H9 (cell line): ENCODE results near the gene KIF18B. TPM values are rescaled to one million over a fixed set of nuclear protein-coding genes. Genes with fewer than 3 reads are reported as not detected.

ENCODE experiments used
- DNase-seq: peaks from one replicate; pipeline ENCODE4 v3.0.0-alpha.2; 2017
- H2AFZ ChIP-seq: one replicate; pipeline ENCODE4 v1.6.1; 2013; ENCODE audit warnings: mild to moderate bottlenecking, low read length, control low read depth, moderate library complexity
- H2AK5ac ChIP-seq: 2 replicates; pipeline ENCODE4 v1.6.1; 2013; ENCODE audit warnings: low read length, control low read depth, mixed read lengths; ENCODE audit not compliant: insufficient read length
- H2BK120ac ChIP-seq: one replicate; pipeline ENCODE4 v1.6.1; 2013; ENCODE audit warnings: low read depth, mild to moderate bottlenecking, low read length, control low read depth, inconsistent platforms; ENCODE audit not compliant: poor library complexity, severe bottlenecking
- H2BK12ac ChIP-seq: 2 replicates; pipeline ENCODE4 v1.6.1; 2013; ENCODE audit warnings: low read length, control low read depth, mixed read lengths, low read depth; ENCODE audit not compliant: insufficient read length
- H2BK15ac ChIP-seq: 2 replicates; pipeline ENCODE4 v1.6.1; 2013; ENCODE audit warnings: low read depth, low read length, control low read depth
- H2BK20ac ChIP-seq: one replicate; pipeline ENCODE4 v1.6.1; 2013; ENCODE audit warnings: low read depth, mild to moderate bottlenecking, low read length, control low read depth, inconsistent platforms; ENCODE audit not compliant: poor library complexity, severe bottlenecking
- H2BK5ac ChIP-seq: 2 replicates; pipeline ENCODE4 v1.6.1; 2013; ENCODE audit warnings: low read length, control low read depth, mixed read lengths; ENCODE audit not compliant: insufficient read length
- H3K14ac ChIP-seq: 2 replicates; pipeline ENCODE4 v1.6.1; 2013; ENCODE audit warnings: low read length, control low read depth; ENCODE audit not compliant: insufficient read depth
- H3K18ac ChIP-seq: 2 replicates; pipeline ENCODE4 v1.6.1; 2013; ENCODE audit warnings: low read depth, mild to moderate bottlenecking, mixed read lengths, low read length, control low read depth; ENCODE audit not compliant: insufficient read length
- H3K23ac ChIP-seq: 2 replicates; pipeline ENCODE4 v1.6.1; 2013; ENCODE audit warnings: low read length, control low read depth, mixed read lengths, low read depth; ENCODE audit not compliant: insufficient read length
- H3K23me2 ChIP-seq: 2 replicates; pipeline ENCODE4 v1.6.1; 2013; ENCODE audit warnings: low read depth, mild to moderate bottlenecking, mixed read lengths, low read length, control low read depth; ENCODE audit not compliant: insufficient read length, poor library complexity, severe bottlenecking
- H3K27ac ChIP-seq: 2 replicates; pipeline ENCODE4 v1.5.1; 2013; ENCODE audit warnings: low read length, control low read depth, mixed read lengths, low read depth; ENCODE audit not compliant: insufficient read length
- H3K27me3 ChIP-seq: 2 replicates; pipeline ENCODE4 v1.6.1; 2013; ENCODE audit warnings: low read length, control low read depth, inconsistent platforms; ENCODE audit not compliant: insufficient read depth
- H3K4ac ChIP-seq: 2 replicates; pipeline ENCODE4 v1.6.1; 2013; ENCODE audit warnings: low read depth, mild to moderate bottlenecking, control low read depth, inconsistent platforms, low read length, moderate library complexity
- H3K4me1 ChIP-seq: 2 replicates; pipeline ENCODE4 v1.6.1; 2013; ENCODE audit warnings: low read length, control low read depth, inconsistent platforms; ENCODE audit not compliant: insufficient read depth
- H3K4me2 ChIP-seq: 2 replicates; pipeline ENCODE4 v1.6.1; 2013; ENCODE audit warnings: low read length, control low read depth, mixed read lengths; ENCODE audit not compliant: insufficient read length, insufficient read depth
- H3K56ac ChIP-seq: 2 replicates; pipeline ENCODE4 v1.6.1; 2013; ENCODE audit warnings: low read depth, mild to moderate bottlenecking, mixed read lengths, low read length, control low read depth; ENCODE audit not compliant: insufficient read length
- H3K79me1 ChIP-seq: 2 replicates; pipeline ENCODE4 v1.6.1; 2013; ENCODE audit warnings: low read depth, mild to moderate bottlenecking, moderate library complexity, low read length, control low read depth, inconsistent platforms; ENCODE audit not compliant: insufficient read depth, poor library complexity, severe bottlenecking
- H3K79me2 ChIP-seq: 2 replicates; pipeline ENCODE4 v1.6.1; 2013; ENCODE audit warnings: low read length, control low read depth, inconsistent platforms; ENCODE audit not compliant: insufficient read depth
- H3K9ac ChIP-seq: 2 replicates; pipeline ENCODE4 v1.6.1; 2013; ENCODE audit warnings: low read length, control low read depth, mixed read lengths; ENCODE audit not compliant: insufficient read length; ENCODE audit errors: extremely low read depth
- H3K9me3 ChIP-seq: one replicate; pipeline ENCODE4 v1.6.1; 2013; ENCODE audit warnings: low read depth, low read length, inconsistent platforms; ENCODE audit not compliant: control insufficient read depth
- H3T11ph ChIP-seq: one replicate; pipeline ENCODE4 v1.6.1; 2013; ENCODE audit warnings: mild to moderate bottlenecking, low read length, control low read depth, inconsistent platforms
- H4K20me1 ChIP-seq: one replicate; pipeline ENCODE4 v1.6.1; 2013; ENCODE audit not compliant: control insufficient read depth, insufficient read length, insufficient read depth
- H4K5ac ChIP-seq: 2 replicates; pipeline ENCODE4 v1.6.1; 2013; ENCODE audit warnings: low read depth, mild to moderate bottlenecking, mixed read lengths, low read length, control low read depth; ENCODE audit not compliant: insufficient read length
- H4K8ac ChIP-seq: replicated peaks from 2 replicates; pipeline ENCODE4 v1.6.1; 2013; ENCODE audit warnings: low read length, control low read depth, mixed read lengths, low read depth; ENCODE audit not compliant: insufficient read length
- H4K91ac ChIP-seq: 2 replicates; pipeline ENCODE4 v1.6.1; 2013; ENCODE audit warnings: low read depth, mild to moderate bottlenecking, moderate library complexity, mixed read lengths, low read length, control low read depth; ENCODE audit not compliant: insufficient read length
- H3K27ac Mint-ChIP-seq, 3 experiments: 2 replicates in 2 of 3; 3 replicates in 1 of 3; pipeline ENCODE4 v1.8.0; 2020 to 2021; ENCODE audit warnings: mixed read lengths in 3 of 3, mild to moderate bottlenecking in 1 of 3, moderate library complexity in 1 of 3
- H3K27me3 Mint-ChIP-seq: 2 replicates; pipeline ENCODE4 v1.8.0; 2021; ENCODE audit warnings: low read depth, mild to moderate bottlenecking, moderate library complexity, mixed read lengths
- H3K36me3 Mint-ChIP-seq, 3 experiments: 2 replicates in 2 of 3; 3 replicates in 1 of 3; pipeline ENCODE4 v1.8.0; 2020 to 2021; ENCODE audit warnings: low read depth in 3 of 3, mixed read lengths in 3 of 3; ENCODE audit not compliant: insufficient read depth in 1 of 3
- H3K4me1 Mint-ChIP-seq, 2 experiments: 2 replicates each; pipeline ENCODE4 v1.8.0; 2020; ENCODE audit warnings: mixed read lengths in 2 of 2
- H3K4me3 Mint-ChIP-seq, 2 experiments: 2 replicates in 1 of 2; 3 replicates in 1 of 2; pipeline ENCODE4 v1.8.0; 2020 to 2021; ENCODE audit warnings: mild to moderate bottlenecking in 2 of 2, mixed read lengths in 2 of 2, moderate library complexity in 1 of 2
- H3K9me3 Mint-ChIP-seq, 2 experiments: 2 replicates in 1 of 2; 3 replicates in 1 of 2; pipeline ENCODE4 v1.8.0; 2020; ENCODE audit warnings: mild to moderate bottlenecking in 2 of 2, mixed read lengths in 2 of 2, moderate library complexity in 1 of 2
- CTCF ChIP-seq: fragments of 200-600 bp; sonication (generic); conservative IDR thresholded peaks from 3 replicates; pipeline ENCODE4 v1.8.0; 2021; ENCODE audit warnings: antibody characterized with exemption, mild to moderate bottlenecking
- WGBS: extraction: QIAGEN DNeasy Blood & Tissue Kit; methylation state at CpG from one replicate; pipeline ENCODE4 v1.1.7; 2013; ENCODE audit warnings: missing lambda C conversion rate, low lambda C conversion rate, mixed read lengths; ENCODE audit not compliant: insufficient read length; ENCODE audit errors: extremely low coverage; 5-methylcytosine and 5-hydroxymethylcytosine counted together
- total RNA-seq: library from RNA; stranded (reverse); gene quantifications from 2 replicates; pipeline ENCODE4 v1.2.1, GENCODE V29; 2021

KIF18B gene
- total RNA-seq, 1 experiment from 2014 or later, result 51.8 TPM

GRCh38 chr17:44941712-44942331 is 5.8 kb downstream of the KIF18B start:
- Histone ChIP-seq H3K18ac (no peak overlapping the region), H3K4me1 (peaks cover 2% of the 10 kb centered on the region), H3K4ac (no peak overlapping the region), H2BK15ac (no peak overlapping the region), H4K20me1 (no peaks in the 10 kb centered on the region), H3K79me2 (peaks cover 16% of the 10 kb centered on the region; the same call in 1 of the 2 replicates), H4K5ac (no peak overlapping the region), H2BK20ac (no peak overlapping the region), H3T11ph (no peak overlapping the region), H2BK120ac (no peak overlapping the region), H4K91ac (no peak overlapping the region), H4K8ac (no peak overlapping the region), H3K27me3 (no peaks in the 10 kb centered on the region), H3K27ac (no peak overlapping the region), H2AFZ (no peak overlapping the region), H2BK5ac (no peak overlapping the region), H3K79me1 (peaks cover 6% of the 10 kb centered on the region), H2AK5ac (no peak overlapping the region), H3K23me2 (no peaks in the 10 kb centered on the region), H3K23ac (no peak overlapping the region), H3K56ac (no peak overlapping the region), H3K9me3 (no peaks in the 10 kb centered on the region), H2BK12ac (no peak overlapping the region), H3K14ac (no peak overlapping the region), H3K9ac (no peak overlapping the region), H3K4me2 (no peak overlapping the region)
- H3K4me3 Mint-ChIP-seq, result peak overlapping the region in 1 of 2 experiments; percentile 18; a peak in 1 of 5 replicates
- H3K9me3 Mint-ChIP-seq, result peaks cover 0 to 5% of the 10 kb centered on the region in 2 experiments; a peak in 1 of 5 replicates
- H3K27me3 Mint-ChIP-seq, result no peaks in the 10 kb centered on the region
- no peak for TF ChIP-seq CTCF
- DNase-seq, result peak; percentile 34
- no CpG with 5 or more reads among the region's 9 CpGs for whole genome bisulfite sequencing
- H3K36me3 Mint-ChIP-seq, result peaks cover 24 to 49% (median 42%) of the 10 kb centered on the region in 3 experiments
- peak overlapping the region in 1 of 3 experiments; percentile 48; a peak in 2 of 7 replicates for H3K27ac Mint-ChIP-seq
- H3K4me1 Mint-ChIP-seq, result peaks cover 24 to 29% of the 10 kb centered on the region in 2 experiments
